ENCODE results near the gene IRF2. TPM values are rescaled to one million over a fixed set of nuclear protein-coding genes. Genes with fewer than 3 reads are reported as not detected.
A peak's percentile ranks its signal among the peaks of the same experiment; 100 is the strongest.

IRF2 gene
- total RNA-seq, 4 donors from 2014 or later = 16.9 to 53.1 (median 28.9) TPM

DNA sequence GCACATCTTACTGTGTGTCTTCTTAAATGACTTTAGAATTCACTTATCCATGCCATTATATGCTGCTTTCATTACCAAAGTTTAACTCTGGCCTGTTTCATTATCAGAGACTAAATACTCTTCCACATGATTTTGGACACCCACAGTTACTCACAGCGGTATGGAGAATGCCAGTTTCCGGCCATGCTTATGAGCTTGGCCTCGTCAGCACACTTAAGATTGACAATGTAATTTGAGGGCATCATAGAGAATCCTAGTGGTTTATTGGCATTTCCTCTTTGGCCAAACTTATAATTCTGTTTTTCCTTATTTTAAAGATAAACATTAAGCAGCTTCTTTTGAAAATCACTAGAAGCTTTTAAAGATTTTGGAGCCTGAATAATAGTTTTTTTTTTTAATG lies 104.5 kb downstream of the IRF2 start:
- DNase-seq (ENCODE audit: low spot score) (no peak), ATAC-seq (ENCODE audit: low FRiP score) (no peak)

DNA sequence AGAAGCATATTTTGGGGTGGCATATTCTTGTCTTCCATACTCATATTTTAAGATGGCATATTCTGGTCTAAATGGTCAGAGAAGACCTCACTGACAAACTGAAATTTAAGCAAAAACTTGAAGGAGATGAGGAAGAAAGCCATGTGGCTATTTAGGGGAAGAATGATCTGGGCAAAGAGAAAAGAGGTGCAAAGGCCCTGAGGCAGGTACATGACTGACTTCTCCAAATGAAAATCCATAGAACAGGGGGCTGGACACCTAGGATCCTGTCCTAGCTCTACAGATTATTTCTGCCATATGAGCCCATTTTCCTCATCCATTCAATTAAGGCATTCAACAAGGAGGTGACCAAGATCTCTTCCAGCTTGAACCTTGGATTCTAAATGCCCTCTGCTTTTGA lies 105.6 kb downstream of the IRF2 start:
- DNase-seq (ENCODE audit: low spot score) = no peak
- TF ChIP-seq, protein P1, sequence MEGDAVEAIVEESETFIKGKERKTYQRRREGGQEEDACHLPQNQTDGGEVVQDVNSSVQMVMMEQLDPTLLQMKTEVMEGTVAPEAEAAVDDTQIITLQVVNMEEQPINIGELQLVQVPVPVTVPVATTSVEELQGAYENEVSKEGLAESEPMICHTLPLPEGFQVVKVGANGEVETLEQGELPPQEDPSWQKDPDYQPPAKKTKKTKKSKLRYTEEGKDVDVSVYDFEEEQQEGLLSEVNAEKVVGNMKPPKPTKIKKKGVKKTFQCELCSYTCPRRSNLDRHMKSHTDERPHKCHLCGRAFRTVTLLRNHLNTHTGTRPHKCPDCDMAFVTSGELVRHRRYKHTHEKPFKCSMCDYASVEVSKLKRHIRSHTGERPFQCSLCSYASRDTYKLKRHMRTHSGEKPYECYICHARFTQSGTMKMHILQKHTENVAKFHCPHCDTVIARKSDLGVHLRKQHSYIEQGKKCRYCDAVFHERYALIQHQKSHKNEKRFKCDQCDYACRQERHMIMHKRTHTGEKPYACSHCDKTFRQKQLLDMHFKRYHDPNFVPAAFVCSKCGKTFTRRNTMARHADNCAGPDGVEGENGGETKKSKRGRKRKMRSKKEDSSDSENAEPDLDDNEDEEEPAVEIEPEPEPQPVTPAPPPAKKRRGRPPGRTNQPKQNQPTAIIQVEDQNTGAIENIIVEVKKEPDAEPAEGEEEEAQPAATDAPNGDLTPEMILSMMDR (IDR thresholded peaks at IDR 0.05) = no peak
- ATAC-seq (ENCODE audit: low FRiP score) = no peak

More for the DNA sequence above, 104.5 kb downstream of the IRF2 start:
- TF ChIP-seq, protein P1 (IDR thresholded peaks at IDR 0.05) = no peak

DNA sequence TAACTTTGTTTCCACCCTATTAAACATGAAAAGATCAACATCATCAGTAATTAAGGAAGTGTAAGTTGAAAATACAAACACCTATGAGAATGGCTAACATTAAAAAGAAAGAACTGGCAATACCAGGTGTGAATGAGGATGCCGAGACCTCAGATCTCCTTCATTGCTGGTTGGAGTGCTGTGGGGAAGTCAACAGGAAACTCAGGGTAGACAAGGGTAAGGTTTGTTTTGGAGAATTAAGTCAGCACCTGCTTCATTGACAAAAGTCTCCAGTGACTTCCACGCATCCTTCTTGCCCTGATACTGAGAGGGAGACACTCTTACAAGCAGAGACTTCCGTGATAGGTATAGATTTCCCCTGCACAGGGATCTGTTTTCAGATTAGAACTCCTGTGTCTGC lies 106.1 kb downstream of the IRF2 start:
- TF ChIP-seq, protein P1 (IDR thresholded peaks at IDR 0.05) = no peak
- no peak for ATAC-seq (ENCODE audit: low FRiP score)
- DNase-seq (ENCODE audit: low spot score) = no peak

DNA sequence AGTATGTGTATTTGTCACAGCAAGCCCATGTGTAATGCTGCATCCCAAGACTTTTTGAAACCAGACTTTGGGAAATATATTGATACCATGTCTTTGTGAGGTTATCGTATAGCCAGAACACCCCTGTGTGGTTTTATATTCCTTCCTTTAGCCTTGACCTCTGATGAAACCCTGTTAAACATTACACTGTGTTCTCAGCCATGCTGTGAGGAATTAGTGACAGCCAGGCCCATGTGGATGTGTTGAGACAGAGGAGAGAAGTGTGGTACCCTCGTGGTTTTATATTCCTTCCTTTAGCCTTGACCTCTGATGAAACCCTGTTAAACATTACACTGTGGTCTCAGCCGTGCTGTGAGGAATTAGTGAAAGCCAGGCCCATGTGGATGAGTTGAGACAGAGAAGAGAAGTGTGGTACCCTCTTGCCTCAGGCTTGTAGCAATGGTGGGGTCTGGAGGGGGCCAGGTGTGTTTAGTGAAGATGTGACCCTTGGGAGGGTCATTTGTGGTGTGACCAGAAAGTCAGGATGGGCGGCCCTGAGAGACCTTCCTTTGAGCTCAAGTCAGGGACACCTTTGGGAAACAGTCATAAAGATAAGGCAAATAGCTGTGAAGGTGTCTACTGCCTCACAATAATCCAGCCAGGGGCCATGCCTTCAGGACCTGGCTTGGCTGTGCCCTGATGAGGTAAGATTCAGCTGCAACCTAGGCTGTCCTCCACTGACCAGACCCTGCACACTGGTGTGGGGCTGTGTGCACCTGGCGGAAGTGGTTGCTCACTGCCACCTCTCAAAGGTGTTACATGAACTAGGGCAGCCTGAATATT lies 110.0 kb downstream of the IRF2 start:
- TF ChIP-seq, protein P1 (IDR thresholded peaks at IDR 0.05) = no peak
- no peak for ATAC-seq (ENCODE audit: low FRiP score)
- no peak for DNase-seq (ENCODE audit: low spot score)

DNA sequence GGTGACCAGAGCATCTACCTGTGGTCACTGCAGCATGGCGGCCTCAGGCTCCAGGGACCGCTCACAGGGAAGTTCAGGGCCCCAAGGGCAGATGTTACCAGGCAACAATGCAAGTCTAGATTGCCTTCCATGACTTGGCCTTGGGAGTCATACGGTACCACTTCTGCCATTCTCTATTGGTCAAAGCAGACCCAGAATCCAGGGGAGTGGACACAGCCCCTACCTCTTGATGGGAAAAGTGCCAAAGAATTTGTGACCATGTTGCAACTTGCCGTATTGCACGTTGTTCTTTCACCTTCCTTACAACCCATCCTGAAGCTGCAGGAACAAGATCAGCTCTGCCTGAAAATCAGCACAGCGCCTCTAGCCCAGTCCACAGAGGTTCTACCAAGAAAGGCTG lies 111.1 kb downstream of the IRF2 start:
- no peak for DNase-seq (ENCODE audit: low spot score)
- TF ChIP-seq, protein P1 (IDR thresholded peaks at IDR 0.05) = no peak
- no peak for ATAC-seq (ENCODE audit: low FRiP score)

DNA sequence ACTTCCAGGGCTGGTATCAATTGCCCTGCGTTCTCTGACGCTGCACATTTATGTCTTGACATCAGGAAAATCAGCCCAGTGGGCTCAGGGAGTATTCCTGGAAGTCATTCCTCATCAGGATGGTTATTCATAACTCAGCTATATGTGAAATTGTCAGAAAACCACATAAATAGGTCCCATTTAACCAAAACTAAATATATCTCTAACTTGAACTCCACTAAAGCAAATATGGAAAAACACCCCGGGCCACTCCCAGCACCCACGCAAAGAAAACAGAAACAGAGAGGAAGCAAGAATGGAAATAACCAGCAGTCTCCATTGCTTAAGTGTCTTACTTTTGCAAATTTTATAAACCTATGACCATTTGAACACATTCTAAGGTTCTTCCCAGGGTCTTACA lies 112.0 kb downstream of the IRF2 start:
- ATAC-seq (ENCODE audit: low FRiP score) = no peak
- TF ChIP-seq, protein P1 (IDR thresholded peaks at IDR 0.05) = no peak

DNA sequence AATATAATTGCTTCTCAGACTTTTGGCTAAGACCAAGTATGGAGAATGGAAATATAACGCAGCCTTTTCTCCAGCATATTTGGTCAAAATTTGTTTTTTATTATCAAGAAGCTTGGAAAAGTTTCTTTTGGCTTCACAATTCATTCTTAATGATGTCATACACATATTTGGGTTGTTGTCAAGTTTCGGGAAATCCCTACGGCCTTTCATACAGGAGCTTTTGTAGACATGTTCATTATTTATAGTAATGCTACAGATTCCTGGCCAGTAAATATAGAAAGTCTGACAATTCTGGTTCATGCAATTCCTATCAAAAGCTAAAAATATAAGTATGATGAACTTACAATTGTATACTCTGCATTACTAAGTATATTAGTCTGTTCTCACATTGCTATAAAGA lies 112.9 kb downstream of the IRF2 start:
- peak; percentile 57 for ATAC-seq (ENCODE audit: low FRiP score)
- TF ChIP-seq, protein P1 (IDR thresholded peaks at IDR 0.05) = no peak
- DNase-seq (ENCODE audit: low spot score) = no peak

More for the DNA sequence above, 112.0 kb downstream of the IRF2 start:
- DNase-seq (ENCODE audit: low spot score) = no peak

Data from omental fat pad (tissue), 4 donors.